SK-N-SH (cell line): ENCODE data around the gene MTG1.
"Not testable (repeated sequence)": the region's sequence is repeated elsewhere in the genome, so short reads cannot be mapped to it uniquely, and the experiment has no call there.

ENCODE experiments used
- CHD2 ChIP-seq: fragments of 150-350 bp; IDR thresholded peaks from 2 replicates; pipeline ENCODE4 v1.6.1; 2018; ENCODE audit warnings: low read length; ENCODE audit not compliant: partially characterized antibody
- CTCF ChIP-seq: fragments of 200-600 bp; sonication (generic); IDR thresholded peaks from 2 replicates; pipeline ENCODE4 v1.6.1; 2017; ENCODE audit warnings: antibody characterized with exemption, mild to moderate bottlenecking, moderate library complexity
- GATA2 ChIP-seq: sonication (generic); formaldehyde crosslinking; IDR thresholded peaks from 2 replicates; pipeline ENCODE4 v1.5.0; 2020; ENCODE audit warnings: mild to moderate bottlenecking, missing genetic modification reagents
- JUND ChIP-seq: IDR thresholded peaks from 2 replicates; pipeline ENCODE4 v1.4.0; 2012
- POLR2AphosphoS5 ChIP-seq: IDR thresholded peaks from 2 replicates; pipeline ENCODE4 v1.6.1; 2012; ENCODE audit warnings: low read depth, low read length
- RFX5 ChIP-seq: IDR thresholded peaks from 2 replicates; pipeline ENCODE4 v1.6.1; 2012; ENCODE audit warnings: mild to moderate bottlenecking, improper control_type of control experiment, low read length
- SMC3 ChIP-seq: IDR thresholded peaks from 2 replicates; pipeline ENCODE4 v1.6.1; 2012; ENCODE audit warnings: low read depth, low read length, improper control_type of control experiment
- YY1 ChIP-seq: IDR thresholded peaks from 2 replicates; pipeline ENCODE4 v1.4.0; 2012; ENCODE audit warnings: low read depth, mild to moderate bottlenecking

GRCh38 chr10:133367461-133367860, 26.5 kb upstream of the MTG1 start:
- TF ChIP-seq CTCF; JUND; GATA2 (CRISPR knock-in tag); RFX5; SMC3; YY1; CHD2; POLR2AphosphoS5: not testable (repeated sequence)
